NB4 (cell line): ENCODE measurements around the gene JCHAIN.
"Not testable (repeated sequence)": the region's sequence is repeated elsewhere in the genome, so short reads cannot be mapped to it uniquely, and the experiment has no call there.

Source experiments
- DNase-seq: peaks from one replicate; pipeline ENCODE4 v3.0.0; 2010; ENCODE audit warnings: low read depth
- H3K4me3 ChIP-seq: one replicate; pipeline ENCODE4 v1.5.1; 2011; ENCODE audit warnings: mild to moderate bottlenecking, low read depth, low read length, moderate library complexity
- MYC ChIP-seq: IDR thresholded peaks from 2 replicates; pipeline ENCODE4 v1.6.1; 2011; ENCODE audit warnings: low read depth, low read length
- POLR2A ChIP-seq: IDR thresholded peaks from 2 replicates; pipeline ENCODE4 v1.6.1; 2011; ENCODE audit warnings: mild to moderate bottlenecking; ENCODE audit not compliant: insufficient read length; ENCODE audit errors: extremely low read depth
- TF ChIP-seq, protein P1 (sequence below): IDR thresholded peaks from one replicate; pipeline ENCODE4 v1.5.1; 2012; ENCODE audit warnings: low read depth, low read length
- TF ChIP-seq, protein P2 (sequence below): IDR thresholded peaks from 2 replicates; pipeline ENCODE4 v1.6.1; 2011; ENCODE audit warnings: low read depth, low read length

JCHAIN gene

GRCh38 chr4:70658418-70658817, 7.9 kb downstream of the JCHAIN start:
- no peak for TF ChIP-seq POLR2A
- TF ChIP-seq MYC, result no peak
- TF ChIP-seq, protein P1, sequence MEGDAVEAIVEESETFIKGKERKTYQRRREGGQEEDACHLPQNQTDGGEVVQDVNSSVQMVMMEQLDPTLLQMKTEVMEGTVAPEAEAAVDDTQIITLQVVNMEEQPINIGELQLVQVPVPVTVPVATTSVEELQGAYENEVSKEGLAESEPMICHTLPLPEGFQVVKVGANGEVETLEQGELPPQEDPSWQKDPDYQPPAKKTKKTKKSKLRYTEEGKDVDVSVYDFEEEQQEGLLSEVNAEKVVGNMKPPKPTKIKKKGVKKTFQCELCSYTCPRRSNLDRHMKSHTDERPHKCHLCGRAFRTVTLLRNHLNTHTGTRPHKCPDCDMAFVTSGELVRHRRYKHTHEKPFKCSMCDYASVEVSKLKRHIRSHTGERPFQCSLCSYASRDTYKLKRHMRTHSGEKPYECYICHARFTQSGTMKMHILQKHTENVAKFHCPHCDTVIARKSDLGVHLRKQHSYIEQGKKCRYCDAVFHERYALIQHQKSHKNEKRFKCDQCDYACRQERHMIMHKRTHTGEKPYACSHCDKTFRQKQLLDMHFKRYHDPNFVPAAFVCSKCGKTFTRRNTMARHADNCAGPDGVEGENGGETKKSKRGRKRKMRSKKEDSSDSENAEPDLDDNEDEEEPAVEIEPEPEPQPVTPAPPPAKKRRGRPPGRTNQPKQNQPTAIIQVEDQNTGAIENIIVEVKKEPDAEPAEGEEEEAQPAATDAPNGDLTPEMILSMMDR, result no peak
- TF ChIP-seq, protein P2, sequence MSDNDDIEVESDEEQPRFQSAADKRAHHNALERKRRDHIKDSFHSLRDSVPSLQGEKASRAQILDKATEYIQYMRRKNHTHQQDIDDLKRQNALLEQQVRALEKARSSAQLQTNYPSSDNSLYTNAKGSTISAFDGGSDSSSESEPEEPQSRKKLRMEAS, result no peak
- DNase-seq, result no peak
- no peak overlapping the region for H3K4me3 ChIP-seq

GRCh38 chr4:70657326-70657725, 9.0 kb downstream of the JCHAIN start:
- TF ChIP-seq, protein P1, result no peak
- TF ChIP-seq MYC (no peak), POLR2A (no peak)
- TF ChIP-seq, protein P2, result no peak
- H3K4me3 ChIP-seq, result no peak overlapping the region
- DNase-seq, result no peak

DNA sequence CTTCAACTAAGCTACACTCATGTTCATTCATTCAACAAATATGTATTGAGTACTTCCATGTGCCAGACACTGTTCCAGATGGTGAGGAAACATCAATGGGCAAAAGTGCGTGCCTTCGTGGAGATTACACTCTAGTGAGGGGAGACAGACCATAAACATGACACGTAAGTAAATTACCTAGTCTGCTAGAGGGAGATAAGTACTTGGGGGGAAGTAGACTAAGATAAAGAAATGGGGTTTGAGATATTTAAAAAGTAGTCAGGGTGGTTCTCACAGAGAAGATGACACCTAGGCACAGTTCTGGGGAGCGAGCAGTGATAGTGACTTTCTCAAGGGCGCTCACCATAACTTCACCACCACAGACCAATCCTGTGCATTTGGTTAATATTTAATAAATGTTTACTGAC, 11.7 kb downstream of the JCHAIN start:
- TF ChIP-seq POLR2A (no peak), MYC (no peak)
- TF ChIP-seq, protein P1, result no peak
- TF ChIP-seq, protein P2, result no peak
- no peak overlapping the region for H3K4me3 ChIP-seq
- DNase-seq, result no peak

DNA sequence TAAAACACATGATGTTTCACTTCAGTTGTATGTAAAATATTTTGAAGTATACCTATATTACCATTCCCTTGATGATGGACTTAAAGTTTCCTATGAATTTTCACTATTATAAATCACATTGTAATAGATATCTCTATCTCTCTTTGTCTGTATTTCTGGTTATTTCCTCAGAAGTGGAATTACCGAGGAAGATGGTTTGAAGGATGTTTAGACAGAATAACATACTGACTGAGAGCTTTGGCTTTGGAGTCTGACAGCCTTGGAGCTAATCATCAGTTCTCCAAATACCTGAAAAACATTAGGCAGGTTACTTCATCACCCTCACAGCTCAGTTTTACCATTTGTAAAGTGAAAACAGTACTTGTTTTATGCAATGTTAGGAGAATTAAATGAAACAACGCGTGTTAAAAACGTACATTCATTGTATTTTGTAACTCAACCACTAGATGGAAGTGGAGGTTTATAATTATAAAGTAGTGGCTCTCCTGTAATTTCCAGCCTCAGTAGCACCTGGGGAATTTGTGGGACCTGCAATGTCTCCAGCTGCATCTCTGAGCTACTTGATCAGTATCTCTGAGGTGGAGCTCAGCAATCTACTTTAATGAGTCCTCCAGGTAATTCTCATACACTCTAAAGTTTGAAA, 14.3 kb downstream of the JCHAIN start:
- H3K4me3 ChIP-seq, result no peak overlapping the region
- DNase-seq, result peak; percentile 45
- TF ChIP-seq MYC (no peak), POLR2A (no peak)
- TF ChIP-seq, protein P1, result no peak
- TF ChIP-seq, protein P2, result no peak

DNA sequence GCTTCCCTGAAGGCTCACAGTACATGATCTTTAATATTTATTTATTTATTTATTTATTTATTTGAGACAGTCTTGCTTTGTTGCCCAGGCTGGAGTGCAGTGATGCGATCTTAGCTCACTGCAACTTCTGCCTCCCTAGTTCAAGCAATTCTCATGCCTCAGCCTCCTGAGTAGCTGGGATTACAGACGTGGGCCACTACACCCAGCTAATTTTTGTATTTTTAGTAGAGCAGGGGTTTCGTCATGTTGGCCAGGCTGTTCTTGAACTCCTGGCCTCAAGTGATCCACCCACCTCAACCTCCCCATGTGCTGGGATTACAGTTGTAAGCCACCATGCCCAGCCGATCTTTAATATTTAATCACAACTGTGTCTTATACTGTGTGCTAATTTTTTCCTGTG, 15.6 kb downstream of the JCHAIN start:
- DNase-seq, H3K4me3 ChIP-seq: not testable (repeated sequence)

GRCh38 chr4:70640192-70640591, 26.1 kb downstream of the JCHAIN start:
- DNase-seq, result no peak
- TF ChIP-seq MYC (no peak), POLR2A (no peak)
- TF ChIP-seq, protein P2, result no peak
- TF ChIP-seq, protein P1, result no peak
- no peak overlapping the region for H3K4me3 ChIP-seq
